ENCODE data around the gene FMNL3. TPM values are rescaled to one million over a fixed set of nuclear protein-coding genes. Genes with fewer than 3 reads are reported as not detected.

FMNL3 gene
- total RNA-seq, 1 donor from 2014 or later: 35.1 TPM

GRCh38 chr12:49648712-49649003 is 58.5 kb downstream of the FMNL3 start:
- Histone ChIP-seq H3K27me3 (ENCODE audit: control insufficient read depth, insufficient read depth, low read length) (no peaks in the 10 kb centered on the region), H3K36me3 (ENCODE audit: control insufficient read depth, insufficient read depth, low read length) (peaks cover 5% of the 10 kb centered on the region), H3K4me3 (ENCODE audit: low read depth, low read length) (no peak overlapping the region)
- no peak for TF ChIP-seq CTCF (IDR thresholded peaks at IDR 0.05; ENCODE audit: insufficient read depth, low read length, poor library complexity, severe bottlenecking)
- DNase-seq (ENCODE audit: low read depth): no peak

GRCh38 chr12:49647827-49648711 is 59.1 kb downstream of the FMNL3 start:
- no peak for DNase-seq (ENCODE audit: low read depth)
- H3K4me3 ChIP-seq (ENCODE audit: low read depth, low read length): no peak overlapping the region
- H3K27me3 ChIP-seq (ENCODE audit: control insufficient read depth, insufficient read depth, low read length): no peaks in the 10 kb centered on the region
- no peak for TF ChIP-seq CTCF (IDR thresholded peaks at IDR 0.05; ENCODE audit: insufficient read depth, low read length, poor library complexity, severe bottlenecking)
- H3K36me3 ChIP-seq (ENCODE audit: control insufficient read depth, insufficient read depth, low read length): peaks cover 5% of the 10 kb centered on the region

- no peak for TF ChIP-seq CTCF (IDR thresholded peaks at IDR 0.05; ENCODE audit: insufficient read depth, low read length, poor library complexity, severe bottlenecking)
- H3K4me3 ChIP-seq (ENCODE audit: low read depth, low read length): no peak overlapping the region
- DNase-seq (ENCODE audit: low read depth): no peak
- H3K36me3 ChIP-seq (ENCODE audit: control insufficient read depth, insufficient read depth, low read length): peaks cover 5% of the 10 kb centered on the region
- H3K27me3 ChIP-seq (ENCODE audit: control insufficient read depth, insufficient read depth, low read length): no peaks in the 10 kb centered on the region
These were observed 60.1 kb downstream of the FMNL3 start for GRCh38 chr12:49646871-49647654.

DNA sequence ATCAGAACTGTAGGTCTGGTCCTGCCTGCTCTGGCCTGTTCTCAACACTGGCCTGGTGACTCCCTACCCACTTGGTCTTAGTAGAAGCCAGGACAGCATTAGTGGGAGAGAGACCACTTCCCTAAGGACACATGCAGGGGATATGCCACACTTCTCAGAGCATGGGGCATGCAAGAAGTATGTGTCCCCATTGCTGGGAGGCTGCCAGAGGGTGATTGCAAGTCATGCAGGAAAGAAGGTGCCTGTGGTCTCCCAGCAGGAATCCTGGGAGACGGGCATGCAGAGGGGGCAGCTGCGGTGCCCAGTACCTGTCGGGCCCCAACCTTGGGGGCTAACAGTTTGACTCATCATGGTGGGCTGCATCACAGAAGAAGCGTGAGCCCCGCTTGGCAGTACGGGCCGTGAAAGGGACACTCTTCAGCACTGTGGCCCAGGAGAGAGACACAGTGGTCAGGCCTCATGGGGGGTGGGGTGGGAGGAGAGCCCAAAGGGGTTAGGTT is 60.8 kb downstream of the FMNL3 start:
- DNase-seq (ENCODE audit: low read depth): no peak
- TF ChIP-seq CTCF (IDR thresholded peaks at IDR 0.05; ENCODE audit: insufficient read depth, low read length, poor library complexity, severe bottlenecking): no peak
- H3K27me3 ChIP-seq (ENCODE audit: control insufficient read depth, insufficient read depth, low read length): no peaks in the 10 kb centered on the region
- peaks cover 5% of the 10 kb centered on the region for H3K36me3 ChIP-seq (ENCODE audit: control insufficient read depth, insufficient read depth, low read length)
- H3K4me3 ChIP-seq (ENCODE audit: low read depth, low read length): no peak overlapping the region

DNA sequence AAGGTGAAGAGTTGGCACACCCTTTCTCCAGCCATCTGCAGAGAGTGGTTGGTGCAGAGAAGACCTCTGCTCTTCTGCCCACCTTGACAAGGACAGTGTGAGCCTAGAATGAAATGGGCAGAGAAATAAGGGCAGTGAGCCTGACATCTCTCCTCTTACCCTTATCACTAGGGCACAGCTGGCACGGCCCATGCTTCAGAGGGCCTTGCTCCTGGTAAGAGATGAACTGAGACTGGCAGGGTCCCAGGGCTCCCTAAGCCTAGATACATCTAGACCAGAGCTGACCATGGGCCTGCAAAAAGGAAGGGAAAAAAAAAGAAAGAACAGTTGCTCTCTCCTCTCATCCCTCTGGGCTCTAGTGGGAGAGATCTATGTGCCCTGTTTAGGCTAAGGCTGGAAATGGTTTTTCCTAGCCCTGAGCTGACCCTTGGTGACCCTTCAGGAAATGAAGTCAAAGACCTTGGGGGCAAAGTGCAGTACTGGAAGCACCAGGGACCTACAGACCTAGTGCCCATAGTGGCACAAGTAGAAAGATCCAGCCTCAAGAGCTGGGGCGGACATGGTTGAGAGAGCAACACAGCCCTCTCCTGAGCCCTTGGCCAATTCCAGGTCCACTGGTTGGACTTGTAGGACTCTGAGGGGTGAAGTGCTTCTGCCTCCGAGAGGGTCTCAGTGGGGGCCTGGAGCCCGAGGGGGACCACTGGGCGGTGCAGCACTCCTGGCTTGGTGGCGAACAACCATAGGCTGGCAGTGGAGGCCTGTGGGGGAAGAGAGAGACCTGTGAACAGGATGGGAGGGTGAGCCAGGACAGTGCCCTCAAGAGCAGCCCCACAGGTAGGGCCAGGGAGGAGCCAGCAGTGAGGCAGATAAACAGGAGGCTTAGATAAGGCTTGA is 61.8 kb downstream of the FMNL3 start:
- Histone ChIP-seq H3K36me3 (ENCODE audit: control insufficient read depth, insufficient read depth, low read length) (peaks cover 5% of the 10 kb centered on the region), H3K27me3 (ENCODE audit: control insufficient read depth, insufficient read depth, low read length) (no peaks in the 10 kb centered on the region), H3K4me3 (ENCODE audit: low read depth, low read length) (no peak overlapping the region)
- no peak for TF ChIP-seq CTCF (IDR thresholded peaks at IDR 0.05; ENCODE audit: insufficient read depth, low read length, poor library complexity, severe bottlenecking)
- DNase-seq (ENCODE audit: low read depth): no peak

All from kidney epithelial cell (primary cell).